T-helper 2 cell treated with Interferon-gamma antibody and Interleukin-4, amounts not matched to agents 100 ng/mL and 5 ng/mL, for 36 hours (primary cell): Measurements from ENCODE around the gene ZAR1. TPM values are rescaled to one million over a fixed set of nuclear protein-coding genes. Genes with fewer than 3 reads are reported as not detected.

Experiments used
- intact Hi-C: fragments of 100-400 bp; cut with micrococcal nuclease; formaldehyde crosslinking; loops from one replicate; pipeline ENCODE4 v1.15.1; 2023
- total RNA-seq: library from RNA; stranded (reverse); gene quantifications from 2 replicates; pipeline ENCODE4 v1.2.3, GENCODE V29; 2022

Gene ZAR1
- total RNA-seq, 1 donor from 2014 or later, result not detected

- intact Hi-C loops, result no loop called here
Observed at GRCh38 chr4:48489683-48490011, 405 bp upstream of the ZAR1 start.

GRCh38 chr4:48490680-48491513 lies 845 bp downstream of the ZAR1 start:
- intact Hi-C loops, result no loop called here

- intact Hi-C loops, result no loop called here
Observed at GRCh38 chr4:48491514-48492176, 1.6 kb downstream of the ZAR1 start.

DNA sequence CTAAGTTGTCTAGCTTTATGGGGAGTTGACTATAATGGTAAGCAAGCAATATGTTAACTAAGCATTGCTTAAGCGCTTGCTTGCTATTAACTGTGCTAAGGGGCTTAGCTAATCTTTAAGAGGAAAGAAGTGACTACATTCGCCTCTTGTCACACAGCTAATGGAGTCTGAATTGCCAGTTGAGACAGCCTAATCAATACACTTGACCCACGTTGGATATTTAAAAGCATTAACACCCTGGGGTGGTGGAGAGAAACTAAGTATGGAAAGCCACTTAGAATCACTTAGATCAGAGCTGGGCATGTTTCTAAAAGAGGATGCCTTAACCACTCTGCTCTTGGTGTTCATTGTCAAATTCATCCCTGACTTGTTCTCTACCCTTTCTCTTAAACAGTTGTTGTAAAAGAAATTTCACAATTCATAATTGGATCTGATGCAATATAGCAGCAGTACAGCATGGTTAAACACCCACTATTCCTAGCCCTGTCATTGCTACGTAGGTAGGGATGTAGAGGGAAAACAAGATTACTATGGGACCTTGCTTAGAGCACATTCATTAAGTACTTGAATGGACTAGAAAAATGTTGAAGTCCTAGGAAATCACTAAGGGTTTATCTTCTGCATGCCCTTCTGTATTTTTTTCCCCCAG lies 3.5 kb downstream of the ZAR1 start:
- intact Hi-C loops, result no loop called here

GRCh38 chr4:48495941-48496340 lies 5.9 kb downstream of the ZAR1 start:
- intact Hi-C loops, result no loop called here

GRCh38 chr4:48498895-48499294 lies 8.8 kb downstream of the ZAR1 start:
- intact Hi-C loops, result no loop called here

DNA sequence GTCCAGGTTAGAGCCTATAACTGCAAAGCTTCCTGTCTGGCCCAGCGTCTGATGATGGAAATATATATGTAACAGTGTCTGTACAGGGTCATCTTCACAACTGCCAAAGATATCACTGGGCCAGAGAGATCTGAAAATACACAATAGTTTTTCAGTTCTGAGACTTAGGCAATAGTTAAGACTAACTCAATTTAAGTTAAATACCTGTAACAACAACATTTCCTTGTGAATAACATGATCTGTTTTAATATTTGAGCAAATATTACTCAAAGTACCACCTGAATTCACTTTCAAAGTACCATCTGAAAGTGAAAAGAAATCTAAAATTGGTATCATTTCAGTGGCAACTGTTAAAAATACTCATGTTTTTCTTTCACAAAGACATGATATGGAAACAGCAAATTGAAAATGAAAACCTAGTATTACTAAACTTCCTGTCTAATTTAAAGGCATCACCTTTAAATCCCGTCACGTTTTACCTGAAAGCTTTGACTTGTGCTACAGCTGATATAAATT lies 9.6 kb downstream of the ZAR1 start:
- intact Hi-C loops, result no loop called here

DNA sequence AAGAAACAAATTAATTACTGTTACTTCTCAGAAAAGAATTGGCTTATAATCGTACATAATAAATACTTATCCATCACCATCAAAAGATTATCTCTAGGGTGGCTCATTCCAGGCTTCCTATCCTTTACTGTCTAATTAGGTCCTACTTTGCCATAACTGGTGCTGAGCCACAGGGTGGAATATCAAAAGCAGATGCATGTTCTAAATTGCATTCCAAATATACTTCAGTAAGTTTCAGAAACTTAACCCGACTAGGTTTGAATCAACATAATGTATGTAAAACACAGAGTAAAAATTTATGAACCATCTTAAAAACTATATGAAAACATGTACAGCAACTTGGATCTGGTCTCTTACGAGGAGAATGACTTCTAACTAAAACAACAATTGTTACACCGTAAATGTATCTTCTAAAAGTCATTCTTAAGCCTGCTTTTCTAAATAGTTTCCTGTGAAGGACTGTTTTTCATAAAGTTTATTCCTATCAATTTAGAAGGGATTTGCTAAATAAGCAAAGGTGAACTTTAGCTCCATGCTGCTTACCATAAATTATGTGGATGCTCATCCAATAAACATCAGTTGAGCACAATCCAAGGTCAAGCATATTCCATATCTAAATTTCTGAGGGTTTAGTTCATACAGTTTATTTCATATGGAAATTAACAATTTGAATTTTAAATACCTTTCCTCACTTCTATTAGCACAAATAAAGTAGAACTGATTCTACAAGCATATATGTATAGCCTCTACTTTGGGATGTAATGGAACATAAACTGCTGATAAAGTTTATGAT lies 13.4 kb downstream of the ZAR1 start:
- intact Hi-C loops, result no loop called here

DNA sequence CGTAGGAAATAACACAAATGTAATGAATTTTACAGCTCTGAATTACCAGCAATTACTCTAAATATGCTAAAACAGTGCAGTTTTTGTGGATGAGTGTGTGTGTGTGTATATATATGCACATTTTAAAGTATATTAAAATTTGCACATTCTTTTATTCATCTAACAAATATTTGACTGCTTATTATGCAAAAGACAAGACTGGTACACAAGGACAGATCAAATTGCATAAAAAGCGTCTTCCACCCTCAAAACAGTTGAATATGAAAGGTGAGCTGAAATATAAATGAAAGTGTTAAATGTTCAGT lies 13.9 kb downstream of the ZAR1 start:
- intact Hi-C loops, result no loop called here

DNA sequence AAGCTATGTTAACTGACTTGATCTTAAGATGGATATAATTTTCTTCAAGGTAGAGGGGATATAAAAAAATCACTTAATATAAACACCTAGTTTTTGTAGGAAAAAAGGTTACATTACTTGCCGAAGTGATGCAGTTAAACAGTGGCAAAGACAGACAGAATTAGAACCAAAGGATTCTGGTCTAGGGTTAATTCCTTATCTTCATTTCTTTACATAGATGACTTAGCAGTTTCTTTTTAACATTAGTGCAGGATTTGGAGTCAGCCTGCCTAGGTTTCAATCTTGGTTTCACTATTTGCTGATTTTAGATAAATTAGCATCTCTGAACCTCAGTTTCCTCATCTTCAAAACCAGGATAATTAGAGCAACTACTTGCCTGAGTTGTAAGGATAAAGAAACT lies 14.3 kb downstream of the ZAR1 start:
- intact Hi-C loops, result no loop called here

GRCh38 chr4:48506716-48507115 lies 16.7 kb downstream of the ZAR1 start:
- intact Hi-C loops, result no loop called here

- intact Hi-C loops, result no loop called here
Observed at GRCh38 chr4:48509543-48509942, 19.5 kb downstream of the ZAR1 start.

DNA sequence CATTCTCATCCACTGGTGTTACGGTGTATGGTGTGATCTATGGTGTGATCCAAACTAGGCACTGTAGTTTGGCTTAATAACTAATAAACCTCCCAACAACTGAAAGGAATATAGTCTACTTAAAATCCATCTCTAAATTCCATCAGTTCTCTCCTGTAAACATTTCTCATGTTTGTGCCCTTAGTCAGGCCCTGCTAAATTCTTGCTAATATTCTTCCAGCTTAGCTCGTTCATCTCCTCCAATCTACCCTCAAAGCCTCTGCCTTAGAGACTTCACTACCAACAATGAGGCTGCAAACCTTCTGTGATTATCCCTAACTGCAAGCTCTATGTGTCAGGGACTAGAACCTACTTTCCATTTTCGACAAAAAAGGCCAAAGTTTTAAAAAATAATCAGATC lies 28.1 kb downstream of the ZAR1 start:
- intact Hi-C loops, result no loop called here

- intact Hi-C loops, result no loop called here
Observed at GRCh38 chr4:48526406-48526805, 36.4 kb downstream of the ZAR1 start.

DNA sequence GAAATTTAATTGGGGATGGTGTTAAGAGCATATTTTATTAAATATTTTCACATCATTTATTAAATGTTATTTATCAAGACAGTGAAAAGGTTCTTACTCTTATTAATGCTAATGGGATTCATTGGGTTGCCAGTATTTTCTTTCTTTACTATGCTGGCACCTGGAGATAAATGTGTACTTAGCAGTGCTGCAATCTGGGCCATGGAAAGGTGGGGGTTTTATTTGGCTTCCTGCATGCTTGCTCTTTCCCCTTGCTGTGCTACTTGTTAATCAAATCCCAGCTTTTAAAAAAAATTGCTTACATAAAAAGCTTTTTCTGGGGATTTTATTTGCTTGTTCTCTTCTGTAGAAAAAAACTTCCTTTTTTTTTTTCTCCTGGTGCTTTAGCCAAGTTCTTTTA lies 48.3 kb downstream of the ZAR1 start:
- intact Hi-C loops, result no loop called here

GRCh38 chr4:48539597-48539996 lies 49.5 kb downstream of the ZAR1 start:
- intact Hi-C loops, result no loop called here

GRCh38 chr4:48542888-48543287 lies 52.8 kb downstream of the ZAR1 start:
- intact Hi-C loops, result no loop called here

- intact Hi-C loops, result no loop called here
Observed at GRCh38 chr4:48543796-48544195, 53.7 kb downstream of the ZAR1 start.
